NCI-H2107 treated with DMSO at 0.1 percent for 48 hours (cell line): ENCODE results near the gene CYBA.

Experiments used
- DNase-seq: peaks from one replicate; lab custom pipeline; 2025; ENCODE audit not compliant: unreplicated experiment; lab: John Stamatoyannopoulos, UW

The CYBA gene

GRCh38 chr16:88593910-88594309 lies 56.9 kb downstream of the CYBA start:
- no peak for DNase-seq

GRCh38 chr16:88593489-88593888 lies 57.4 kb downstream of the CYBA start:
- DNase-seq: no peak
